Epidermal melanocyte (primary cell): ENCODE measurements around the gene RIMS4.
"Not testable (repeated sequence)": the region's sequence is repeated elsewhere in the genome, so short reads cannot be mapped to it uniquely, and the experiment has no call there.

ENCODE experiments used
- DNase-seq: peaks from one replicate; pipeline ENCODE4 v3.0.0; 2011; ENCODE audit warnings: low spot score; ENCODE audit not compliant: insufficient read length

RIMS4 gene

DNA sequence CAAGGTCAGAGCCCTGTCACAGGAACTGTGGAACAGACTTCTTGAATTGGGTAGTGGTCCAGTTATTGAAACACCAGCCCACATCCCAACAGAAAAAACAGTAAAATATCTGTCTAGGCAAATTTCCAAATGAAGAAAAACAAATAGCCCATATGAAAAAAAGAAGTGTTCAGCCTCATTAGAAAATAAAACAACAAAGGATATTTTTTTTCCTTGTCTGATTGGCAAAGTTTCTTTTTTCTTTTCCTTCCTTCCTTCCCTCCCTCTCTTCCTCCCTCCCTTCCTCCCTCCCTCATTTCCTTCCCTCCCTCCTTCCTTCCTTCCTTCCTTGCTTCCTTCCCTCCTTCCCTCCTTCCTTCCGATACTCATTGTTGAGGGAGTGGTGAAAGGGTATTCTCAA lies 20.6 kb upstream of the RIMS4 start:
- DNase-seq: no peak

DNA sequence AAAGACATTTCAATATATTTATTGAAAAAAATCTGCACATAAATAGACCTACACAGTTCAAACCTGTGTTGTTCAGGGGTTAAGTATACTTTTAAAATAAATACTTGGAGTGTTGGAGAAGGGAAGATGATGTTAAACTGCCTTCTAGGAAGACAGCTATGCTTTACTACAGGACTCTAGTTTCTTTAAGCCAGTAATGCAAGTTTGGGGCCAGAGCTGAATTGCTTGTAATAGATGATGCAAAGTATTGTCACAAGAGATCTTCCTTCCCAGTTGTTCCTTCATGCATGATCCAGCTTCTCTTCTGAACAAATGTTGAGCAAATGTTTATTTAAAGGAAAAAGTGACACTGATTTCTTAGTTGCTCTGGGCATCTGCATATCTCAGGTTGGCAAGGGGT lies 20.2 kb upstream of the RIMS4 start:
- no peak for DNase-seq

DNA sequence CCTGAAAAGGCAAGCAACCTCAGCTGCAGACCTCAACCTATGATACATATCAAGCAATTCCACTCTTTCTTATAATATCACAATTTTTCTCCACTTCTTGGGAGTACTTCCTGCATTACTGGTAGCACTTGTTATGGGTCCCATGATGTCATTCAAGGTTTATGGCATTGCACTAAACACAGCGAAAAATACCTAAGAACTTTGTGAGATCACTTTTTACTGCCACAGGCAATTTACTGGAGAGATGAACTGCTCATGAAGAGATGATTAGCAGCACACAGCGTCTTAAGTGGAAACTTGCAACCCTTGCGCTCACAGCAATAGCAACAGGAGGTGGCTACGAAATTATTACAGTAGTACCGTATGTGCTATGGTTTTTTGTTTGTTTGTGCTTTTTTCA lies 19.3 kb upstream of the RIMS4 start:
- DNase-seq: no peak

DNA sequence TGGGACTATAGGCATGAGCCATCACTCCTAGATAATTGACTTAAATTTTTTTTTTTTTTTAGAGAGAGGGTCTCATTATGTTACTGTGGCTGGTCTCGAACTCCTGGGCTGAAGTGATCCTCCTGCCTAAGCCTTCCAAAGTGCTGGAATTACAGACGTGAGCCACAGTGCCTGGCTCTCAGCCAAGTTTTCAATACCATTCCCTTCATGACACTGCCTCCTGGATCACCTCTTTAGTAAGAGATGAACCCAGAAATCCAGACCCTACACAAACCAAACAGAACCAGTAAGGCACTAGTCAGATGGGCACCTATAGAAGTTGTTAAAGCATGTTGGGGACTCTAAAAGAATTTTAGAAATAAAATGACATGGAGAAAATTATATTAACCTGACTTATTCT lies 18.3 kb upstream of the RIMS4 start:
- no peak for DNase-seq

DNA sequence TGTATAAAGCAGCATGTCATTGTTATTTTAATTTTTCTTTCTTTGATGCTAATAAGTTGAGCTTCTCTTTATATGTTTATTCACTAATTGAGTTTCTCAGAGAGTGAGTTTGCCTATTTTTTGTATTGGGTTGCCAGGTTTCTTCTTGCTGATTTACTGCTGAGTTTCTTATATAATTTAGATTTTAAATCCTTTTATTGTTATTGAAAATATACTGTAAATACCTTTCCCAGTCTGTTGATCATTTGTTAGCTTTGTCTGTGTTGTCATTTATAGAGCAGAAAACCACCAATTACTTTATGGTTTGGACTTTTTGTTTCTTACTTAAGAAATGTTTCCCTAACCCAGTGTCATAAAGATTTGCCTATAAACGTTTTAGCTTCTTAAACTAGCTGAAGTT lies 17.1 kb upstream of the RIMS4 start:
- no peak for DNase-seq

DNA sequence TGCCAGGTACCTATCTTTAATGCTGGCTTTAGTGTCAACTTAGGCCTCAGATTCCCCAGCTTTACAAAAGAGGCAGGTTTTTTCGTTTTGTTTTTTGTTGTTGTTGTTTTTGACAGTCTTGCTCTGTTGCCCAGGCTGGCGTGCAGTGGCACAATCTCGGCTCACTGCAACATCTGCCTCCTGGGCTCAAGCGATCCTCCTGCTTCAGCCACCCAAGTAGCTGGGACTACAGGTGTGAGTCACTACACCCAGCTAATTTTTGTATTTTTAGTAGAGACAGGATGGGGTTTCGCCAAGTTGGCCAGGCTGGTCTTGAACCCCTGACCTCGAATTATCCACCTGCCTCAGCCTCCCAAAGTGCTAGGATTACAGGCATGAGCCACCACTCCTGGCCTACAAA lies 11.2 kb upstream of the RIMS4 start:
- not testable (repeated sequence) for DNase-seq

DNA sequence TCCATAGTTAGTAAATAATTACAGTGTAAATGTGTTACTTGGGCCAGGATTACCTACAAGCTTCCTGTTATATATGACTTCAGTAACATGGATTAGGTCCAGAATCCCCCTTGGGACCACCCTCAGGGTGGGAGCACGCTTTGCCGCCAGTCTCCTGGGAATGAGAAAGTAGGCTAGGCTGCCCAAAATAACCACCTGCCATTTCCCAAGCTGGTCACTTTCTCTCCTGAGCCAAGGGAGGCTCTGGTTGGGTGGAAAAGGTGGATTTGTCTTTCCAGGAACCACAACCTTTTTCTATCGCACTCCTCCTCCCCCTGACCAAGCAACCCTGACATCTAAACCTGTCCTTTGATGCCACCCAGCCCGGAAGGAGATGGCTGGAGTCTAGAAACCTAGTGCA lies 9.6 kb upstream of the RIMS4 start:
- no peak for DNase-seq

DNA sequence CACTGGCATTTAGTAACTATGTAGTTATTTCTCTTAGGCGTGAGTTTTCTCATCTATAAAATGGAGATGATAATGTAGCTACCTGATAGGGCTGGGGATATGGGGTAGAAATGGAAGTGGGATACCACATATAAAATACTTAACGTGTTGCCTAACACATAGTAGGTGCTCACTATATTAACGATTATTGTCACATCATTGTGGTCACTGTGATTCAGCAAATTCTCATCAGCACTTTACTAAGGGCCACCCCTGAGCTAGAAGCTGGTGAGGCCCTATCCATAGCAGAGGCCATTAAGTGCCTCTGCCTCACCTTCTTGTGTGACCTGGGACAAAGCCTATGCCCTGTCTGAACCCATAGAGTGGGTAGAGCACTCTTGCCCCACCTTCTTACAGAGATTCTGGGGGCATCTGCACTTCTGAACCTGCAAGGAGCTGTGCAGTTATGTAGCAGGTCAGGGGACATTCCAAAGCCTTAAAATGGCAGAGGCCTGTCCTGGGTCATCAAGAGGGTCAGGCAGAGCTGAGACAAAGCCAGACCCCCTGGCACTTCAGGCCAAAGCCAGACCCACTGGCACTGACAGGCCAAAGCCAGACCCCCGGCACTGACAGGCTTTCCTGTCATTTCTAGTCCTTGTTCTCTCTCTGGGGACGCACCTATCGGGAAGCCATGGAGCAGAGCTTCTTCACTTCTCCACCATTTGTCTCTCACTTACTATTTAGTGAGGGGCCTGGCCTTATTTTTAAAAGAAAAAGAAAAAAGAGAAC lies 7.0 kb upstream of the RIMS4 start:
- no peak for DNase-seq

DNA sequence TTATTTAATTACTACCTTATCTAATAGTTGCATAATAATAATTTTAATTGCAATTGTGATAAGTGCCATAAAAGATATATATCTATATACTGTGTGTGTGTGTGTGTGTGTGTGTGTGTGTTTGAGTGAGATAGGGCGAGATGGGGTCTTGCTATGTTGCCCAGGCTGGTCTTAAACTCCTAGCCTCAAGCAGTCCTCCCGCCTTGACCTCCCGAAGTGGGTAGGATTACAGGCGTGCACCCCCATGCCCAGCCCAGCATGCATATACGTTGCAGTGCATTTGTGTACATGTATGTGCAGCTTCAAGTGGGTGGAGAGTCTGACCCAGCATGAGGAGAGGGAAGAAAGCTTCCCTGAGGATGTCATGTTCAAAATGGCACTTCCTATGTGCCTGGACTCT lies 4.6 kb upstream of the RIMS4 start:
- no peak for DNase-seq

DNA sequence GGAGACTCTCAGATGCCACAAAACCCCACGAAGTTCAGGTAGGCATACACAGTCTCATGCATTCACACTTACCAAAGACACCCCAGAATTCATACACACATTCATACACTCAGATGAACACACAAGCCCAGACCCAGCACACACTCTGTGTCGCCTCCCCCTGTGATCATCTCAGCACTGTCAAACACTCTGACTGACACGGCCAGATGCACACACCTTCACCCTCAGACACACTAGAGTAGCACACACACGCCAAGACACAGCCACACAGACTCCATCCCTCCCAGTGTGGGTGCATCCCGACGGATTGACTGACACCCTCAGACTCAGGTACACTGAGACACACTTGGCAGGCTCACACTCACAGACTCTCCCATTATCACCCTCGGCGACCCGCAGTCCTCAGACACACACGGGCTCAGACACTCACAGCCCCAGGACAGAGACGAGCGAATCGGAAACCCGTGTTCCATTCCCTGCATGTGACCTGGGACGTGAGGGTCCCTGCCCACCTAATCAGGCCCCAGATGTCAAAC lies 872 bp upstream of the RIMS4 start:
- peak; percentile 15 for DNase-seq

DNA sequence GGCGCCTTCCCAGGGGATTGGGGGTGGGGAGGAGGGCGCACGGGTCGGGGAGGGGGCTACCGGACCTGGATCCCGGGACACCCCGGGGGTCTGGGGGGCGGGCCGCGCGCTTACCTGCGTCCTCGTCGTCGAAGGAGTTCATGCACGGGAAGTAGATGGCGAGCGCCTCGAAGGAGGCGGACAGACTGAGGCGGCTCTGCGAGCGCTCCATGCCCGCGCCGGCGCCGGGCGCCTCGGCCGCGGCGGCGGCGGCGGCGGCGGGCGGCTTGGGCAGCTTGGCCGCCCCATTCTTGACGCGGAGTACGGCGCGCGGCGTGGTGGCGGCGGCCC lies 320 bp downstream of the RIMS4 start:
- DNase-seq: no peak

DNA sequence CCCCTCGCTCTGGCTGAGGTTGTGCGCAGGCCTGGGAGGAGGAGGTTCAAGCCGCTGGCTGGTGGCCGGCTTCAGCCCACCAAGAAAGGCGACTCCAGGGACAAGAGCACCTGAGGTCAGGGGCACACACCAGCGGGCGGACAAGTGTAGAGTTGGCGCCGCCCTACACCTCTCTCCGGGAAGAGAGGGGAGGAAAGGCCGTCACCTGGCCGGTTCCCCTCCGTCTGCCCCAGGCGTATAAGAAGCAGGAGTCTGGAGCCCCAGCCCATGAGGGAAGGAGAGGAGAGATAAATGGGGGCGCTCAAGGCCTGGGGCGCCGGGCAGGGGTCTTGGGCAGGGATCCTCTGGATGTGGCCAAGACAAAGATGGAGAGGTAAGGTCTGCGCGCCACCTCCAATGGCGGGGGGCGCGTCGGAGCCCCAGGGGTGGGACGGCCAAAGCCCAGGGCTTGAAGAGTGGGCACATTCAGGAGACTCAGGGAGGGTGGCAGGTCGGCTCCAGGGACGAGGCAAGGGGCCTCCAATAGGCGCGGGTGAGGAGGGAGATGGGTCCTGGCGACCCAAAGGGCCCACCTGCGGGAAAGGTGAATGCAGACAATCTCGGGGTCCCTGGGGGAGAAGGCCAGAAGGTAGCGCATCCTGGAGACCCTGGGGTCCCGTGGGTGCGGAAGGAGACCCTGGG lies 826 bp downstream of the RIMS4 start:
- peak; percentile 11 for DNase-seq

DNA sequence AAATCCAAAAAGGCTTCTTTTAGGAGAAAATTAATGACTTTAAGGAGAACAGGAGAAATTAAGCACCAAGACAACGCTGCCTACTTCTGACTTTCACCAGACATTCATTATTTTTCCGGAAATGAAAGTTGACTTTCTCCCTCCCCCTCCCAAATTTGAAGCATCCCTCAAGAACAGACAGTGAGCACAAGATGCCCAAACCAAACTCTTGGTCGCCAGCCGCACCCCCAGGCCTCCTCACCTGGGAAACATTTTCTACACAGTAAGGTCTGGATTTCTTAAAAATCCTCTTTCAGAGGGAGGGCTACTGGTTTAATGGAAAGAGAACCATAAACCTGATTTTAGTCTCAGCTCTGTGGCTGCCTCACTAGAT lies 2.7 kb downstream of the RIMS4 start:
- DNase-seq: peak; percentile 17

DNA sequence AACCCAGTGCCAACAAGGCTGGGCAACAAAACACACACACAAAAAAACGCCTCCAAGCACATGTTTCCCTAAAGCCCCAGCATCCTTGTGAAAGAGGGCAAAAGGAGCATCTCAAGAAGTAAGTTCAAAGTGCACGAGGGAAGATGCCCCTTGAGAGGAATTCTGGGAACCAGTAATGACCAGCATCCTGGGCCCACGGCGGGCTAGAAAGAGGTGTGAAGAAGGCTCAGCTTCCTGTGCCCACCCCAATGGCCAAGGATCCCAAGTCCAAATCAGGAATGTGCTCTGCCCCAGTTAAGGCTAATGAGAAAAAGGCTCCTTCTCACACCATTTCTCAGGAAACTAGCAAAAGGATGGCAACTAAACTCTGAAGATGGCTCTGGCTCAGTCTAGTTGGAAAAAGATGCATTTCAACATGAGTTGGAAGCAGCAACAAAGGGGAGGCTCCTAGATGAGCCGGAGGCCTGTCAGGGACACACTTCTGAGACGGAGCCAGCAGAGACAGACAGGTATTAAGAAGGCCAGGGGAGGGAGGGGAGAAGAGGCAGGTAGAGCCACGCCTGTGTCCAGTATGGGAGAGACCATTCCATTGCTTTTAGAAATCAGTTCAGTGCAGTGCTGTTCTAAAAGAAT lies 3.2 kb downstream of the RIMS4 start:
- peak; percentile 11 for DNase-seq

DNA sequence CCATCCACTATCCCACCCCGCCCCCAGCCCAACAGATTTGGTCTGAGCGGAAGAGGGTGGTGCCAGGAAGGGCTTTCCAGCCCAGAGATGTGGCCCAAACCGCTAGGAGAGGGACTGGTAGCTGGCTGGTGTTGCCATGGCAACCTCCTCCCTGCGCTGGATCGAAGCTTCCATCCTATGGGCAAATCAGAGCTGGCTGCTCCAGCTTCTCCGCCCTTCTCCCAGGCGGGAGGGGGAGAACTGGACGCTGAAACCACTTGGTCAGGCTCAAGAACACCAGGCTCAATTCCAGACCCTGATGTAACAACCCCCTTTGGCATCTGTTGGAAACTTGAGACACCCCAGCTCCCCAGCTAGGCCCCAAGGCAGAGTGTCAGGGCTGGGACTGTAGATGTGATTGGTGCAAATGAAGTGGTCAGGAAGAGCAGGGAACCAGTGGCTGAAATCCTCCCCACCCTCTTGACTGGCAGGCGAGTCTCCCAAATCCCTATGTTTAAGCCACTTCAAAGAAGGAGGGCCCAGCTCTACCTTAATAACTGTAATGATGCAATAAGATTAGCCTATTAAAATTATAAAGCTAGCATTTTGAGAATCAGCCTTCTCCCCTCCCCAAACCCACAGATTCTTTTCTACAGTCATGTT lies 4.2 kb downstream of the RIMS4 start:
- DNase-seq: peak; percentile 16

DNA sequence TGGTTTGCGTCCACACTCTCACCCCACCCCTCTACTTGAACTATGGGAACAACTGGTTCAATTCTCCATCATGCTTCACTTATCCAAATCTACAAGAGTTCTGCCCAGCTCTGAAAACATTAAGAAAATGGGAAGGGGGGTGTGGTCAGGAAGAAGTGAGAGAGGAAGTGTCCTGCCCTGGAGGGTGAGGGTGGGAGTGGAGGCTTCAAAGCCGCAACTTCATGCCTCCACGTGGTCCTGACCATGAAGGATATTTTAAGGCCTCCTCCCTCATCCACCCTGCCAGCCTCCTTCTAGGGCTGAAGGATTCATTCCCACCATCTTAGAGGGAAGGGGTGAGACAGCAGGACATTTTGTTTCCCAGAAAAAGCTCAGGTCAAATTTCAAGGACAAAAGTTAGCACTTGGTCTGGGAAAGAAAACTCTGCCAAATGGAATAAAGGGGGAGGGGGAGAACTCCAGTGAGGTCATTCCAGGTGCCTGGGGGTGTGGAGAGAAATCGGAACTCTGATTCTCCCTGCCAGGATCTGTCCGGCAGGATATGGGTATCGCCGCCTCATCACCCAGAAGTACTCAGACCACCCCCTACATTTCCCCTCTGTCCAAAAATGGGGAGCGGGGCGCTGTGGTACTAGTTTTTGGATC lies 4.9 kb downstream of the RIMS4 start:
- DNase-seq: peak; percentile 15

DNA sequence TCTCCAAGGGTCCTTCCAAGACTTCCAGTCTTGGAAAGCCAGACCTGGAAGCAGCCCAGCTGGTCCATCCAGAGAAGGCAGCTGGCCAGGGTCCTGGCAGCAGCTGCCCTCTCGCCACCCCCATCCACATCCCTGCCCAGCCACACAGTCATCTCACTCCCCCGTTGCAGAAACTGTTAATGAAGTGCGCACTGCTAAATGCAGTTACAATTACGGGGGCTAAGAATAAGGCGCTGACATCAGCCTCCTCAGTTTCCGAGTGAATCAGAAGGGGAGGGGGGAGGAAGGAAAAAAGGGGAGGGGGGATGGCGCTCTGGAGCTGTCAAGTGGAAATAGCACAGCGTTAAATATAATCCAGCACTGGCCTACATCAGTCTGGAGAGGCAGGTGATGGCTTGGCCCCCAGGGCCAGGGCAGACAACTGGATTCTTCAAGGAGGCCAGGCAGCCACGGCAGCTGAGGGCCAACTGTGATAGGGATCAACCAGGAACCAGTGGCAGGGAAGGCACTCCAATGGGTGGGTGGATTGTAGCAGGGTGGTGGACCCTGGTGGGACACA lies 6.9 kb downstream of the RIMS4 start:
- no peak for DNase-seq

DNA sequence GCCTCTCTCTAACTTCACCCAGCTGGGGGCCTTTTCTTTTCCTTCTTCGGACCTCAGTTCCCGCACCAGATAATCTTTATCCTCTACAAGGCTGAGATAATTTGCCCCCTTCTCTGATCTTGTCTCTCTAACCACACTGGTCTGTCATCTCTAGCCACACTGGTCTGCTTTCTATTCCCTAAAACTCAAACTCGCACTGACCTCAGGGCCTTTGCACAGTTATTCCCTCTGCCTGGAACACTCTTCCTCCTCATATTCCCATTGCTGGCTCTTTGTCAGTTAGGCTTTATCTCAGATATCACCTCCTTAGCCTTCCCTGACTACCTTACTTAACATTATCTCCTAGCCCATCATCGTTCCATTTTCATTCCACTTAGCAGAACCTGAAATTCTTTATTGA lies 7.6 kb downstream of the RIMS4 start:
- DNase-seq: no peak

DNA sequence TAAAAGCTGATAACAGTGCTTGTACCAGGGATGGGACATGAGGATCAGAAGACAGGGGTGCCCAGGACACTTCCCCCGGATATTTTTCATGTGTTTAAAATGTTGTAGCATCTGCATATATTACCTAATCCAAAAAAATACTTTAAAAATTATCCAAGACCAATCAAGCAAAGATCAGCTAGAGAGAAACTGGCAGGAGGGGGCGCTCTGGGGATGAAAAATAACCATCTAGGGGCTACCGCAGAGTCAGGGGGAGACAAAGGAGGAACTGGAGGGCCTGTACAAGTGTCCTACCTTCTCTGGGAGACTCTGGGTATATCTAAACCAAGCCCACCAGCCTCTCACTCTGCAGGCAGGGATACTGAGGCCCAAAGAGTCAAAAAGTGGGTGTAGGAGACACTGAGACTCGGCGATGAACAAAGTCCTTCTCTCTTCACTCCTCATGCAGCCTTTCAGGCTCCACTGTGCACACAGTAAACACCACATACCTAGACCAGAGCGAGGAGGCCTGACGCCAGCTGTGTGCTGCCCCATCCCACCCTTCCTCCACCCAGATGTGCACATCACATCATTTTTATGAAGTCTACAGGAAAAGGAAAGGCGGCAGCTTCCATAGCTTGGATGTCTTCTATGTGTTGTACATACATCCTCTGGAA lies 9.8 kb downstream of the RIMS4 start:
- no peak for DNase-seq

DNA sequence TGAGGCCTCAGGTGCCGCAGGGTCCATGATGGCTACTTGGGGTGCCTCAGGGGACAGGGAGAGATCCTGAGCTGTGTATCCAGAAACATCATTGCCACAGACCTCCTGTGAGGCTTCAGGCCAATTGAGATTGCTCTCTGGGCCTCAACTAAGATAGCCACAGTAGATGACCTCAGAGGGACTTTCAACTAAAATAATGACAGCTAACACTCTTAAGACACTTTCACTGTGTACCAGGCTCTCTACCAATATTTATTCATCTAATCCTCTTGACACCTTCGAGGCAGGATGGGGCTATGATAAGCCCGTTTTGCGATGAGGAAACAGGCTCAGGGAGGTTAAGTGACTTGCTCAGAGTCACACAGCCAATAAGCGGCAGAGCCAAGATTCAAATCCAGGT lies 10.7 kb downstream of the RIMS4 start:
- DNase-seq: no peak
